PC-3 (cell line): ENCODE data around the gene SMCO4.

Experiments used
- EZH2 ChIP-seq: fragments of 300-600 bp; sonication (generic); IDR thresholded peaks from one replicate; pipeline ENCODE4 v1.6.1; 2017; ENCODE audit warnings: antibody characterized with exemption, mild to moderate bottlenecking, low read length; ENCODE audit not compliant: unreplicated experiment
- EZH2phosphoT487 ChIP-seq: fragments of 300-600 bp; sonication (generic); IDR thresholded peaks from 2 replicates; pipeline ENCODE4 v1.6.1; 2018; ENCODE audit warnings: mild to moderate bottlenecking, antibody characterized with exemption, low read length, borderline replicate concordance
- TF ChIP-seq, protein P1 (sequence below): fragments of 300-600 bp; sonication (generic); conservative IDR thresholded peaks from 2 replicates; pipeline ENCODE4 v1.5.1; 2017; ENCODE audit warnings: antibody characterized with exemption, low read depth, mild to moderate bottlenecking, low read length

DNA sequence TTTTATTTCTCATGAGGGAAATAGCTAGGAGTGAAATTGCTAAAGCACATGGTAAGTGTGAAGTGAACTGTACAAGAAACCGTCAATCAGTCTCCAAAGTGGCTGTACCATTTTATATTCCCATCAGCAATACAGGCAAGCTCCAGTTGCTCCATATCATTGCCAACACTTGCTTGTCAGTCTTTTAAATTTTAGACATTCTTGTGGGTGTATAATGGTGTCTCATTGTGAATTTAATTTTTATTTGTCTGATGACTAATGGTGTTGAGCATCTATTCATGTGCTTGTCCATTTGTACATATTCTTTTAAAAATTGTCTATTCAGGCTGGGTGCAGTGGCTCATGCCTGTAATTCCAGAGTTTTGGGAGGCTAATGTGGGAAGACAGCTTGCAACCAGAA, 34.1 kb upstream of the SMCO4 start:
- TF ChIP-seq, protein P1, sequence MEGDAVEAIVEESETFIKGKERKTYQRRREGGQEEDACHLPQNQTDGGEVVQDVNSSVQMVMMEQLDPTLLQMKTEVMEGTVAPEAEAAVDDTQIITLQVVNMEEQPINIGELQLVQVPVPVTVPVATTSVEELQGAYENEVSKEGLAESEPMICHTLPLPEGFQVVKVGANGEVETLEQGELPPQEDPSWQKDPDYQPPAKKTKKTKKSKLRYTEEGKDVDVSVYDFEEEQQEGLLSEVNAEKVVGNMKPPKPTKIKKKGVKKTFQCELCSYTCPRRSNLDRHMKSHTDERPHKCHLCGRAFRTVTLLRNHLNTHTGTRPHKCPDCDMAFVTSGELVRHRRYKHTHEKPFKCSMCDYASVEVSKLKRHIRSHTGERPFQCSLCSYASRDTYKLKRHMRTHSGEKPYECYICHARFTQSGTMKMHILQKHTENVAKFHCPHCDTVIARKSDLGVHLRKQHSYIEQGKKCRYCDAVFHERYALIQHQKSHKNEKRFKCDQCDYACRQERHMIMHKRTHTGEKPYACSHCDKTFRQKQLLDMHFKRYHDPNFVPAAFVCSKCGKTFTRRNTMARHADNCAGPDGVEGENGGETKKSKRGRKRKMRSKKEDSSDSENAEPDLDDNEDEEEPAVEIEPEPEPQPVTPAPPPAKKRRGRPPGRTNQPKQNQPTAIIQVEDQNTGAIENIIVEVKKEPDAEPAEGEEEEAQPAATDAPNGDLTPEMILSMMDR, result no peak
- no peak for TF ChIP-seq EZH2phosphoT487
- no peak for TF ChIP-seq EZH2
